H1 (cell line): ENCODE measurements around the gene MARCHF2. TPM values are rescaled to one million over a fixed set of nuclear protein-coding genes. Genes with fewer than 3 reads are reported as not detected.

ENCODE experiments used
- CTCF ChIA-PET: fragments of 300-600 bp; sonication (Branson Sonifier 250); formaldehyde crosslinking; loops from one replicate; lab custom pipeline; 2021; ENCODE audit not compliant: partially characterized antibody; lab: Charles Lee
- POLR2A ChIA-PET: fragments of 300-600 bp; sonication (Branson Sonifier 250); formaldehyde crosslinking; loops from one replicate; lab custom pipeline; 2021; ENCODE audit warnings: inconsistent platforms; ENCODE audit not compliant: partially characterized antibody; lab: Charles Lee
- DNase-seq, 2 experiments: peaks; one replicate each; pipeline versions ENCODE4 v3.0.0 to v3.0.0-alpha.2; 2010 to 2022; ENCODE audit warnings: low spot score in 2 of 2, low read depth in 1 of 2, mixed read lengths in 1 of 2
- FAIRE-seq: peaks from 2 replicates; lab custom pipeline; 2011; peaks lifted over from hg19 to GRCh38; lab: Jason Lieb, UNC
- H2AFZ ChIP-seq: 2 replicates; pipeline ENCODE4 v1.8.1; 2012; ENCODE audit warnings: low read length, inconsistent platforms
- H2AK5ac ChIP-seq: 2 replicates; pipeline ENCODE4 v1.6.1; 2013; ENCODE audit warnings: low read depth, low read length
- H2BK120ac ChIP-seq: replicated peaks from 2 replicates; pipeline ENCODE3; 2013; ENCODE audit warnings: low read depth, low read length, inconsistent platforms
- H2BK12ac ChIP-seq: 2 replicates; pipeline ENCODE4 v1.6.1; 2013; ENCODE audit warnings: low read depth, low read length
- H2BK15ac ChIP-seq: 2 replicates; pipeline ENCODE4 v1.6.1; 2013; ENCODE audit warnings: low read length
- H2BK20ac ChIP-seq: 2 replicates; pipeline ENCODE4 v1.6.1; 2013; ENCODE audit warnings: low read length
- H2BK5ac ChIP-seq: 2 replicates; pipeline ENCODE4 v1.6.1; 2013; ENCODE audit warnings: low read depth, low read length
- H3K14ac ChIP-seq: 2 replicates; pipeline ENCODE4 v1.6.1; 2013; ENCODE audit warnings: inconsistent platforms; ENCODE audit not compliant: insufficient read length
- H3K18ac ChIP-seq: 2 replicates; pipeline ENCODE4 v1.6.1; 2013; ENCODE audit warnings: low read length; ENCODE audit errors: extremely low read depth
- H3K23ac ChIP-seq: 2 replicates; pipeline ENCODE4 v1.6.1; 2013; ENCODE audit warnings: inconsistent platforms; ENCODE audit not compliant: insufficient read length
- H3K23me2 ChIP-seq: 2 replicates; pipeline ENCODE4 v1.6.1; 2013; ENCODE audit warnings: low read depth, low read length
- H3K27ac ChIP-seq: 2 replicates; pipeline ENCODE4 v1.6.1; 2011; ENCODE audit warnings: low read depth, low read length, inconsistent platforms
- H3K27me3 ChIP-seq, 4 experiments: replicated peaks in 1 of 4; 1 replicate in 1 of 4; 2 replicates in 3 of 4; pipeline versions ENCODE4 v1.6.1 to v1.8.1; 2011 to 2013; ENCODE audit warnings: low read length in 3 of 4, mild to moderate bottlenecking in 3 of 4, inconsistent platforms in 2 of 4, mixed read lengths in 2 of 4, moderate library complexity in 1 of 4; ENCODE audit not compliant: control insufficient read depth in 3 of 4, insufficient read depth in 3 of 4; ENCODE audit errors: extremely low read depth in 1 of 4
- H3K36me3 ChIP-seq, 4 experiments: 2 replicates each; pipeline versions ENCODE4 v1.6.1 to v1.8.1; 2011 to 2013; ENCODE audit warnings: mild to moderate bottlenecking in 4 of 4, low read length in 3 of 4, moderate library complexity in 2 of 4, control low read depth in 1 of 4, inconsistent platforms in 1 of 4; ENCODE audit not compliant: insufficient read depth in 4 of 4, control insufficient read depth in 2 of 4
- H3K4ac ChIP-seq: replicated peaks from 2 replicates; pipeline ENCODE3; 2013; ENCODE audit warnings: low read length, low read depth, mixed read lengths, inconsistent platforms; ENCODE audit not compliant: insufficient read length
- H3K4me1 ChIP-seq, 4 experiments: replicated peaks in 1 of 4; 1 replicate in 1 of 4; 2 replicates in 3 of 4; pipeline versions ENCODE4 v1.6.1 to v1.8.1; 2011 to 2013; ENCODE audit warnings: low read length in 3 of 4, inconsistent platforms in 2 of 4, mixed read lengths in 1 of 4; ENCODE audit not compliant: insufficient read depth in 4 of 4, control insufficient read depth in 3 of 4
- H3K4me2 ChIP-seq, 2 experiments: 2 replicates each; pipeline versions ENCODE4 v1.6.1 to v1.8.1; 2011 to 2013; ENCODE audit warnings: low read depth in 2 of 2, low read length in 2 of 2, control low read depth in 1 of 2, inconsistent platforms in 1 of 2, mild to moderate bottlenecking in 1 of 2; ENCODE audit not compliant: insufficient read depth in 1 of 2
- H3K4me3 ChIP-seq, 4 experiments: fragments of 200-600, 300-600 bp in 1 of 4; sonication (generic), shearing (Covaris generic), sonication (Bioruptor Twin) in 1 of 4; 2 replicates each; pipeline versions ENCODE4 v1.5.1 to v1.8.1; 2011 to 2016; ENCODE audit warnings: low read length in 4 of 4, low read depth in 3 of 4, control low read depth in 2 of 4, inconsistent platforms in 2 of 4, mild to moderate bottlenecking in 2 of 4, mixed read lengths in 1 of 4, moderate library complexity in 1 of 4; ENCODE audit not compliant: insufficient read depth in 2 of 4; ENCODE audit errors: extremely low read depth in 1 of 4
- H3K56ac ChIP-seq: replicated peaks from 2 replicates; pipeline ENCODE3; 2013; ENCODE audit warnings: low read depth, mild to moderate bottlenecking, mixed read lengths, low read length, inconsistent platforms; ENCODE audit not compliant: insufficient read length
- H3K79me1 ChIP-seq: 2 replicates; pipeline ENCODE4 v1.6.1; 2013; ENCODE audit warnings: low read depth, low read length, control low read depth
- H3K79me2 ChIP-seq, 2 experiments: 2 replicates each; pipeline versions ENCODE4 v1.6.1 to v1.8.1; 2012 to 2013; ENCODE audit warnings: low read length in 2 of 2, mild to moderate bottlenecking in 2 of 2, inconsistent platforms in 1 of 2; ENCODE audit not compliant: insufficient read depth in 2 of 2, control insufficient read depth in 1 of 2
- H3K9ac ChIP-seq, 4 experiments: replicated peaks in 1 of 4; 1 replicate in 1 of 4; 2 replicates in 3 of 4; pipeline versions ENCODE4 v1.6.1 to v1.8.1; 2011 to 2013; ENCODE audit warnings: low read depth in 3 of 4, low read length in 3 of 4, control low read depth in 2 of 4, mild to moderate bottlenecking in 2 of 4, moderate library complexity in 2 of 4, inconsistent platforms in 1 of 4; ENCODE audit errors: extremely low read depth in 1 of 4
- H3K9me3 ChIP-seq, 2 experiments: 2 replicates each; pipeline versions ENCODE4 v1.6.1 to v1.8.1; 2012 to 2013; ENCODE audit warnings: mild to moderate bottlenecking in 2 of 2, moderate library complexity in 2 of 2, control low read depth in 1 of 2, inconsistent platforms in 1 of 2, low read depth in 1 of 2, low read length in 1 of 2, mixed read lengths in 1 of 2; ENCODE audit not compliant: insufficient read depth in 2 of 2
- H4K20me1 ChIP-seq, 2 experiments: replicated peaks in 1 of 2; 2 replicates each; pipeline versions ENCODE3 to v1.8.1; 2011 to 2013; ENCODE audit warnings: inconsistent platforms in 2 of 2, low read length in 2 of 2, mild to moderate bottlenecking in 1 of 2; ENCODE audit not compliant: insufficient read depth in 2 of 2, control insufficient read depth in 1 of 2
- H4K5ac ChIP-seq: 2 replicates; pipeline ENCODE4 v1.6.1; 2013; ENCODE audit warnings: low read length, low read depth, mixed read lengths, inconsistent platforms; ENCODE audit not compliant: insufficient read length
- H4K8ac ChIP-seq: 2 replicates; pipeline ENCODE4 v1.8.0; 2013; ENCODE audit warnings: mild to moderate bottlenecking, moderate library complexity, low read length, inconsistent platforms; ENCODE audit not compliant: insufficient read depth; ENCODE audit errors: extremely low read depth
- H4K91ac ChIP-seq: replicated peaks from 2 replicates; pipeline ENCODE3; 2013; ENCODE audit warnings: low read length, mixed read lengths, inconsistent platforms; ENCODE audit not compliant: insufficient read length
- GTF2F1 ChIP-seq: IDR thresholded peaks from 2 replicates; pipeline ENCODE4 v1.6.1; 2012; ENCODE audit warnings: low read depth, low read length, improper control_type of control experiment, borderline replicate concordance
- POLR2A ChIP-seq, 2 experiments: IDR thresholded peaks; 1 replicate in 1 of 2; 2 replicates in 1 of 2; pipeline ENCODE4 v1.6.1; 2011; ENCODE audit warnings: low read depth in 2 of 2, low read length in 2 of 2, mild to moderate bottlenecking in 2 of 2; ENCODE audit errors: control extremely low read depth in 1 of 2
- RBBP5 ChIP-seq: IDR thresholded peaks from 2 replicates; pipeline ENCODE4 v1.7.1; 2012; ENCODE audit warnings: low read depth, mild to moderate bottlenecking, inconsistent platforms, low read length, moderate library complexity, borderline replicate concordance
- TBP ChIP-seq: IDR thresholded peaks from 2 replicates; pipeline ENCODE4 v1.6.1; 2011; ENCODE audit warnings: low read depth, low read length, improper control_type of control experiment
- WGBS, 2 experiments: shearing (Covaris generic) in 1 of 2; methylation state at CpG; one replicate each; pipeline versions ENCODE4 v1.1.6 to v1.1.7; 2013 to 2015; ENCODE audit warnings: low lambda C conversion rate in 2 of 2, mixed read lengths in 2 of 2, inconsistent platforms in 1 of 2, low coverage in 1 of 2, missing lambda C conversion rate in 1 of 2; ENCODE audit not compliant: insufficient replicate concordance in 2 of 2, insufficient coverage in 1 of 2, insufficient read length in 1 of 2; ENCODE audit errors: extremely low coverage in 1 of 2, missing lambda C conversion rate in 1 of 2; 5-methylcytosine and 5-hydroxymethylcytosine counted together
- polyA plus RNA-seq, 7 experiments: library from polyadenylated mRNA; depleted of rRNA in 3 of 7; stranded (reverse) in 5 of 7; unstranded in 2 of 7; fragments of >200 nt in 5 of 7; fragments of 200-250 nt in 2 of 7; gene quantifications; 1 replicate in 5 of 7; 2 replicates in 1 of 7; 4 replicates in 1 of 7; pipeline versions ENCODE4 v1.2.1 to v1.2.3, GENCODE V29; 2011 to 2013; ENCODE audit warnings: missing spikeins in 2 of 7, mixed read lengths in 2 of 7
- total RNA-seq: library from RNA; stranded (reverse); fragmentation: NEBNext Ultra II Directional; extraction: Animal tissue kit (Norgen Biotek cat#: 25700); gene quantifications from 2 replicates; pipeline ENCODE4 v1.2.1, GENCODE V29; 2021

Gene MARCHF2
- total and polyA plus RNA-seq, 2 of the 8 experiments (the other 6 are each of a cell fraction or from before 2014, with no cell fraction given): 18.5 to 46.2 TPM

GRCh38 chr19:8486661-8487136 lies 73.6 kb downstream of the MARCHF2 start:
- H2BK120ac ChIP-seq: no peak overlapping the region
- no peak overlapping the region for H3K4me3 ChIP-seq
- H2AFZ ChIP-seq: no peak overlapping the region
- H3K27ac ChIP-seq: no peak overlapping the region
- no peak overlapping the region for H2BK12ac ChIP-seq
- peaks cover 11 to 41% of the 10 kb centered on the region in 2 experiments for H4K20me1 ChIP-seq
- peak overlapping the region; percentile 7; the same call in 1 of the 2 replicates for H4K8ac ChIP-seq
- H4K91ac ChIP-seq: no peak overlapping the region
- no peak overlapping the region for H2BK20ac ChIP-seq
- ChIA-PET POLR2A (interaction anchor here (0.9 to 2.7 kb wide), 7 partner anchors 10 to 41 kb away, joined by 3 to 11 read pairs (median 4); partner anchors contain the start of gene PRAM1), CTCF (interaction anchor here (0.6 to 1.8 kb wide), 5 partner anchors 11 to 93 kb away, joined by 3 to 5 read pairs (median 3); no protein-coding TSS in a partner anchor)
- 96% methylated on average over 16 of the region's 16 CpGs; no CpG with 5 or more reads in 1 of the 2 experiments for WGBS, 2 experiments
- no peak overlapping the region for H2AK5ac ChIP-seq
- H3K79me2 ChIP-seq: peaks cover 0 to 27% of the 10 kb centered on the region in 2 experiments; a peak in 2 of 4 replicates
- H3K56ac ChIP-seq: no peak overlapping the region
- no peak overlapping the region for H3K4me2 ChIP-seq
- DNase-seq: no peak
- H2BK15ac ChIP-seq: no peak overlapping the region
- H3K79me1 ChIP-seq: peaks cover 12% of the 10 kb centered on the region; the same call in 1 of the 2 replicates
- FAIRE-seq: no peak
- H3K23ac ChIP-seq: no peak overlapping the region
- H3K14ac ChIP-seq: no peak overlapping the region
- H3K18ac ChIP-seq: no peak overlapping the region
- no peak overlapping the region for H3K4ac ChIP-seq
- H3K27me3 ChIP-seq: no peaks in the 10 kb centered on the region
- TF ChIP-seq TBP (no peak), POLR2A (IDR thresholded peaks at IDR 0.05; ENCODE audit: control extremely low read depth in 1 of 2, low read depth in 2 of 2, low read length in 2 of 2) (0 out of 3 replicates have a peak, but pooled peaks of 1 of the 2 experiments have one; percentile 21), GTF2F1 (no peak), RBBP5 (no peak)
- H3K9me3 ChIP-seq: no peaks in the 10 kb centered on the region
- no peak overlapping the region for H4K5ac ChIP-seq
- peaks cover 28 to 69% (median 50%) of the 10 kb centered on the region in 4 experiments for H3K36me3 ChIP-seq
- H2BK5ac ChIP-seq: no peak overlapping the region
- H3K4me1 ChIP-seq: peaks cover 0 to 2% (median 0%) of the 10 kb centered on the region in 4 experiments; a peak in 1 of 7 replicates
- H3K23me2 ChIP-seq: no peaks in the 10 kb centered on the region
- no peak overlapping the region for H3K9ac ChIP-seq
